MCF 10A (cell line): Measurements from ENCODE around the gene COPB1. TPM values are rescaled to one million over a fixed set of nuclear protein-coding genes. Genes with fewer than 3 reads are reported as not detected.
A peak's percentile ranks its signal among the peaks of the same experiment; 100 is the strongest.

Experiments
- BruUV-seq: library from RNA; stranded (reverse); fragments of 400-500 nt; replicated peaks from 2 replicates; lab custom pipeline; 2021; lab: Mats Ljungman, UMichigan
- CTCF ChIA-PET: fragments of 300-600 bp; sonication (Branson Sonifier 250); formaldehyde crosslinking; extraction: SDS; loops from one replicate; lab custom pipeline; 2021; ENCODE audit warnings: antibody characterized with exemption, inconsistent platforms; lab: Yijun Ruan, JAX
- POLR2A ChIA-PET: fragments of 300-600, 350-650 bp; sonication (Branson Sonifier 250); formaldehyde crosslinking; extraction: SDS; loops from one replicate; lab custom pipeline; 2020; ENCODE audit warnings: antibody characterized with exemption, inconsistent platforms; lab: Yijun Ruan, JAX
- DNase-seq: peaks from one replicate; pipeline ENCODE4 v3.0.0-alpha.2; 2018; ENCODE audit not compliant: unreplicated experiment
- H3K27ac Mint-ChIP-seq: one replicate; pipeline ENCODE4 v1.8.0; 2022; ENCODE audit warnings: mild to moderate bottlenecking, low read depth, mixed read lengths; ENCODE audit not compliant: unreplicated experiment
- H3K27me3 Mint-ChIP-seq: one replicate; pipeline ENCODE4 v1.8.0; 2022; ENCODE audit warnings: mixed read lengths; ENCODE audit not compliant: insufficient read depth, unreplicated experiment
- H3K36me3 Mint-ChIP-seq: one replicate; pipeline ENCODE4 v1.8.0; 2022; ENCODE audit warnings: mild to moderate bottlenecking, moderate library complexity, mixed read lengths; ENCODE audit not compliant: insufficient read depth, unreplicated experiment
- H3K4me1 Mint-ChIP-seq: one replicate; pipeline ENCODE4 v1.8.0; 2022; ENCODE audit warnings: mixed read lengths; ENCODE audit not compliant: insufficient read depth, unreplicated experiment
- H3K4me3 Mint-ChIP-seq: one replicate; pipeline ENCODE4 v1.8.0; 2022; ENCODE audit warnings: mild to moderate bottlenecking, moderate library complexity, mixed read lengths; ENCODE audit not compliant: unreplicated experiment
- H3K9me3 Mint-ChIP-seq: one replicate; pipeline ENCODE4 v1.8.0; 2022; ENCODE audit warnings: mixed read lengths; ENCODE audit not compliant: unreplicated experiment
- CTCF ChIP-seq: fragments of 200-600 bp; IDR thresholded peaks from one replicate; pipeline ENCODE4 v1.8.0; 2022; ENCODE audit warnings: antibody characterized with exemption, mild to moderate bottlenecking; ENCODE audit not compliant: unreplicated experiment
- intact Hi-C: fragments of 100-400 bp; cut with micrococcal nuclease; formaldehyde crosslinking; loops from 2 replicates; pipeline ENCODE4 v1.14.1; 2022
- total RNA-seq: library from RNA; stranded (reverse); gene quantifications from 2 replicates; pipeline ENCODE4 v1.2.3, GENCODE V29; 2022

Gene COPB1
- total RNA-seq, 1 experiment from 2014 or later: 159 TPM

GRCh38 chr11:14409891-14410290 is 89.7 kb downstream of the COPB1 start:
- no peaks in the 10 kb centered on the region for H3K36me3 Mint-ChIP-seq
- H3K27me3 Mint-ChIP-seq: no peaks in the 10 kb centered on the region
- no peaks in the 10 kb centered on the region for H3K9me3 Mint-ChIP-seq
- ChIA-PET POLR2A (interaction anchor here (0.6 to 1.2 kb wide), 6 partner anchors 11 to 91 kb away, joined by 3 to 4 read pairs (median 3); partner anchors contain the start of gene RRAS2), CTCF (interaction anchor here (0.7 to 1.6 kb wide), 5 partner anchors 9 to 734 kb away, joined by 3 to 11 read pairs (median 4); no protein-coding TSS in a partner anchor)
- intact Hi-C loops: no loop called here
- DNase-seq: peak; percentile 62
- H3K27ac Mint-ChIP-seq: no peak overlapping the region
- peaks cover 55% of the 10 kb centered on the region for H3K4me1 Mint-ChIP-seq
- no peak overlapping the region for H3K4me3 Mint-ChIP-seq
- BruUV-seq: no TSS peak
- TF ChIP-seq CTCF: no peak

GRCh38 chr11:14408612-14409011 is 91.0 kb downstream of the COPB1 start:
- Mint-ChIP-seq H3K27me3 (no peaks in the 10 kb centered on the region), H3K9me3 (no peaks in the 10 kb centered on the region), H3K4me3 (no peak overlapping the region), H3K27ac (no peak overlapping the region), H3K4me1 (peaks cover 44% of the 10 kb centered on the region), H3K36me3 (no peaks in the 10 kb centered on the region)
- POLR2A ChIA-PET: interaction anchor here (1.6 kb wide), 1 partner anchor 13 kb away, joined by 4 read pairs; no protein-coding TSS in a partner anchor
- DNase-seq: no peak
- CTCF ChIA-PET: interaction anchor here (0.6 to 1.6 kb wide), 2 partner anchors 10 to 300 kb away, joined by 3 to 11 read pairs; no protein-coding TSS in a partner anchor
- no peak for TF ChIP-seq CTCF
- intact Hi-C loops: no loop called here
- no TSS peak for BruUV-seq

Other genes starting within 250 kb of the COPB1 start
- 128 and 145 TPM in 2 replicates for gene RRAS2, start 140.6 kb downstream of the COPB1 start, total RNA-seq
- 202 and 255 TPM in 2 replicates for gene PSMA1, start 20.6 kb upstream of the COPB1 start, total RNA-seq
- gene PDE3B, start 144.0 kb upstream of the COPB1 start, total RNA-seq: 0.23 and 0.32 TPM in 2 replicates